PC-3 (cell line): ENCODE data around the gene IGSF21.

Experiments used
- EZH2 ChIP-seq: fragments of 300-600 bp; sonication (generic); IDR thresholded peaks from one replicate; pipeline ENCODE4 v1.6.1; 2017; ENCODE audit warnings: antibody characterized with exemption, mild to moderate bottlenecking, low read length; ENCODE audit not compliant: unreplicated experiment
- TF ChIP-seq, protein P1 (sequence below): fragments of 300-600 bp; sonication (generic); conservative IDR thresholded peaks from 2 replicates; pipeline ENCODE4 v1.5.1; 2017; ENCODE audit warnings: antibody characterized with exemption, low read depth, mild to moderate bottlenecking, low read length

DNA sequence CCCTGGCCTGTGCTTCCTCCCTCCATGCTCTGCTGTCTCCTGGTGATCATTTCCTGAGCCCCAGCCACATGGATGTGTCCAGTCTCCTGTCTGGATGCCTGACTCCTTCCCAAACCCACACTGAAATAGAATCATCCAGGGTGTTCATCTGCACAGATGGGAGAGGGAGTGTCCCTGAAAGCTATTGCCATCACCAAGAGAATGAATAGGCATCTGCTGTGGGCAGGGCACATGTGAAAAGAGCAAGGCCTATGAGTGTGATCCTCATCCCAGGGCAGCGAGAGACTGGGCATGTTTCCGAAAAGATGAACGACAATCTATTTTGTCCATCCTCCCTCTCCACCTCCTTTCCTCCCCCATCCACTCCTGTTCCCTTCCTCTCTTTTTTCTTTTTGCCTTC lies 5.0 kb downstream of the IGSF21 start:
- TF ChIP-seq EZH2, result no peak
- TF ChIP-seq, protein P1, sequence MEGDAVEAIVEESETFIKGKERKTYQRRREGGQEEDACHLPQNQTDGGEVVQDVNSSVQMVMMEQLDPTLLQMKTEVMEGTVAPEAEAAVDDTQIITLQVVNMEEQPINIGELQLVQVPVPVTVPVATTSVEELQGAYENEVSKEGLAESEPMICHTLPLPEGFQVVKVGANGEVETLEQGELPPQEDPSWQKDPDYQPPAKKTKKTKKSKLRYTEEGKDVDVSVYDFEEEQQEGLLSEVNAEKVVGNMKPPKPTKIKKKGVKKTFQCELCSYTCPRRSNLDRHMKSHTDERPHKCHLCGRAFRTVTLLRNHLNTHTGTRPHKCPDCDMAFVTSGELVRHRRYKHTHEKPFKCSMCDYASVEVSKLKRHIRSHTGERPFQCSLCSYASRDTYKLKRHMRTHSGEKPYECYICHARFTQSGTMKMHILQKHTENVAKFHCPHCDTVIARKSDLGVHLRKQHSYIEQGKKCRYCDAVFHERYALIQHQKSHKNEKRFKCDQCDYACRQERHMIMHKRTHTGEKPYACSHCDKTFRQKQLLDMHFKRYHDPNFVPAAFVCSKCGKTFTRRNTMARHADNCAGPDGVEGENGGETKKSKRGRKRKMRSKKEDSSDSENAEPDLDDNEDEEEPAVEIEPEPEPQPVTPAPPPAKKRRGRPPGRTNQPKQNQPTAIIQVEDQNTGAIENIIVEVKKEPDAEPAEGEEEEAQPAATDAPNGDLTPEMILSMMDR, result no peak
